H54 (cell line): ENCODE measurements around the gene PRRC2B.

Source experiments
- DNase-seq: peaks from one replicate; pipeline ENCODE4 v3.0.0; 2011; ENCODE audit warnings: low spot score, mixed read lengths; ENCODE audit not compliant: insufficient read length
- FAIRE-seq: peaks from 3 replicates; lab custom pipeline; 2011; peaks lifted over from hg19 to GRCh38; lab: Jason Lieb, UNC
- POLR2A ChIP-seq: IDR thresholded peaks from 2 replicates; pipeline ENCODE4 v1.6.1; 2011; ENCODE audit warnings: low read depth, mild to moderate bottlenecking, low read length

The PRRC2B gene

DNA sequence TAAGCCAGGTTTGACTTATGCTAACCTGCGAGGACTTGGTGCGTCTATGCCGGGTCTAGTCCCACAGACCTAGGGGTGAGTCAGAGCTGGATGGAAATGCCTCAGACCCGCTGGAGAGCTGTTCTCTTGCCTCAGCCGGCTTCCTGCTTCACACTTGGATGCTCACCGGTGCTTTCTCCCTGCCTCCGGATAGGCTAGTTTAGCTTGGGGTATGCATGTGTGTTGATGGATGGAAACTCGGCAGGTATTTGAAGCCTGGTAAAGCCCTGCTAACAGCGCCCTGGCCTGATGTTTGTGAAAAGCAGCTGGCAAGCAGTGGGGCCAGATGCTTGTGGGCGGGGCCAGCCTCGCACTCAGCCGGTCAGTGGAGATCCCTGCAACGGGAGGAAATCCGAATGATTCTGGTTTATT lies 29.3 kb downstream of the PRRC2B start:
- TF ChIP-seq POLR2A, result no peak
- DNase-seq, result peak; percentile 30
- peak; percentile 84 for FAIRE-seq

DNA sequence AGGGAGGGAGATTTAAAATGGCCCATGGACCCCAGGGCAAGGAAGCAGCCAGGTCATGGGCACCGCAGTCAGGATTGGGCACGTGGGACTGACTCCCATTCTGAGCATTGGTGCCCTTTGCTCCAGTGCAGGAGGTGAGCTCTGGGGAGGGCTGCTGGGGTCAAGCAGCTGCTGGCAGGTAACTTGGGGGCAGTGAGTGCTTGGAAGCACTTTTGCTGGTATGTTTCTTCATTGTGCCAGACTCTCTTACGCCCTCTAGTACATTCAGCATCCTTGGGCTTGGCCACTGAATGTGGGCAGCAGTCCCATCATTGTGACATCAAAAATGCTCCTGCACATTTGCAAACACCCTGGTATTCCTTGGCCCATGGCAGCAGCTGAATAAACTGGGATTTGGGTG lies 32.7 kb downstream of the PRRC2B start:
- no peak for FAIRE-seq
- no peak for DNase-seq
- no peak for TF ChIP-seq POLR2A

DNA sequence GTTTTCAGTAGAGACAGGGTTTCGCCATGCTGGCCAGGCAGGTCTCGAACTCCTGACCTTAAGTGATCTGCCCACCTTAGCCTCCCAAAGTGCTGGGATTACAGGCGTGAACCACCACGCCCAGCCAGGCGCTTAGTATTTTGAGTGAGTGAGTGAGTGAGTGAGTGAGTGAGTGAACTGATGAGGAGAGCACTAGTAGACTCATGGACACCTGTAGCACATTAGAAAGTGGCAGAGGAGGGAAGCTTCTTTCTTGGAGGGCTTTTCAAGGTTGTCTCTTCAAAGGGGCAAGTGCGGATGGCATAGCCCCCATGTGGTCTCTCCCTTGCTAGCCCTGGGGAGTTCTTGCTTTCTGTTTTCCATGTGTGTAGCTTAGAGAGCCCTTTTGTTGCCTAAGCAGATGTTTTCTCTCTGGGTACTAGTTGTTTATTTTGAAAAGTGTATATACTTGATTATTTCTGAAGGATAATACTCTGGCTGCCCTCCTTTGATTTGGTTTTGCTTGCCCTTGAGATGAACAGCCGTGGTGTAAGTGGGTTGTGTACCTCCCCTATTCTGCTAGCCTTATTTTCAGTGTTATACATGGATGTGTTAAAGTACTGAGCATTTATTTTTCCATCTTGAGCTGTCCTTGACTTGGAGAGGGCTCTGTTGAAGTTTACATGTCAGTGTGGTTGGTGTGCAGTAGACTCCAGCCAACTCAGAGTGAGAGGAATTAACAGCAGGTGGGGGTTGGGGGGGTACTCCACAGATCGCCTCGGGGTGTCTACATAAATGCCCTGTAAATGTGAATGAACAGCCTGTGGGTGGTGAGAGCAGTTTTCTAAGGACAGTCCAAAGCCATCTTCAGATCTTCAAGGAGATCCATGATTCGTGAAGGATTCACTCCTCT lies 35.5 kb downstream of the PRRC2B start:
- TF ChIP-seq POLR2A, result no peak
- DNase-seq (no peak), FAIRE-seq (no peak)

DNA sequence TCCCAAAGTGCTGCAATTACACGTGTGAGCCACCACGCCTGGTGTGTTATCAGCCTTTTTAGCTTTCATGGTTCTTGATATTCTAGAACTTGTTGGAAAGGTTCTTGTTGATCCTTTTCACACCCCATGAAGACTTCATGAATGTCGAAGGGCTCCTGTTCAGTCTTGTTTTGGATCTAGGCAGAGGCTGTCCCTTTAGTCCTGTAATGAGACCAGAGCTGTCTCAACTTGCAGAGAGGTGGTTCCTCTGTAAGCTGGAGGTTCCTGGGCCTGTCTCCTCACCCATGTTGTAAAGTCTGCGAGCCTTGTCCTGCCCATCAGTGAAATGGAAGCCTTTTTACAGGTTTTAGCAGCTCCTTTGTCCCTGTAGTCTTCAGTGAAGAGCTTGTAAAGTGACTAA lies 38.2 kb downstream of the PRRC2B start:
- FAIRE-seq, result no peak
- no peak for TF ChIP-seq POLR2A
- DNase-seq, result no peak

DNA sequence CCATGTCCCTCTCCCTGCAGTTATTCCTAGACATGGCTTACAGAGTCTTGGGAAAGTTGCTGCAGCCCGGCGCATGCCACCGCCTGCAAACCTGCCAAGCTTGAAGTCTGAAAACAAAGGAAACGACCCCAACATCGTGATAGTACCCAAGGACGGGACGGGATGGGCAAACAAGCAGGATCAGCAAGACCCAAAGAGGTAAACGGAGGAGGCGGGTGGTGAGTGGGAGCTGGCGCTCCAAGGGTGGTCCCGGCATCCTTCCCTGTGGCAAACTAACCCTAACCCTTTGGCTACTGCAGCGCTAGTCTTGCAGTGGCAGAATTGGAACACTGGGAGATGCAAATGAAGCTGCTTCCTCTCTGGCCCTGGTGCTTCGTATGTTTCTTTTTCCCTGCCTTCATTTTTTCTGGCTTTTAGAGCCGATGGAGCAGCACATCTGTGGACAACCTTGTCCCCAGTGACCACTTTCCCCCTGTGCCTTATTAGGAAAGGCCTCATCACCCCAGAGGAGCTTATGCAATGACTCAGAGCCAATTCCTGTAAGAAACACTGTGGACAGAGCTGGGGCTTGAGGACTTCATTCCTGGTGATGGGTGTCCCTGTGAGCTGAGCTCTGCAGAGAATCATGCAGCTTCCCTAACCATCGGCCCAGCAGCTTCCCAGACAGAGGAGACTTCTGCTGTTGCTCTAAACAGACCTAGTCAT lies 38.9 kb downstream of the PRRC2B start:
- DNase-seq (no peak), FAIRE-seq (no peak)
- TF ChIP-seq POLR2A, result no peak

DNA sequence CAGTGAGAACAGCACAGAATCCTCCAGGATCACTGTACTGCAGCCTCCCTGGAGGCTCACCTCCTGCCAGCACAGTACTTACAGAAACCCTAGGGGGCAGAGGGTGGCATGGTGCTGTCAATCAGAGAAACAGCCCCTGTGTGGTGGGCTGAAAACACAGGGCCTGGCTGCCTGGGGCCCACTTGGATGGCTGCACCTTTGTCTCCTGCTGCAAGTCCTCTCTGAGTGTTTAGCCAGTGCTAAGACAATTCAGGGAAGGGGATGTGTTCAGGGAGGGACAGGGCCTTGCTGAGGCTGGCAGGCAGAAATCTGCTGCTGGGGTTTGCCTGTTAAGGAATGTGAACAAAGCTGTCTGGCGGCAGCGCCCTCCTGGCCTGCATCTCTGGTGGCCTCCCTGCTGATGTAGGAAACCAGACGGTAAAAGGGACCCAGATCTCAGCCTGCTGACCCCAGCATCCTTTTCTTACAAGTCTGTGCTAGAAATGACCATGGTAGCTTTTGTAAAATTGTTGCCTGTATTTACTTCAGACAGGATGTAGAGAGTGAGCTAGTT lies 39.5 kb downstream of the PRRC2B start:
- no peak for DNase-seq
- no peak for TF ChIP-seq POLR2A
- FAIRE-seq, result no peak

DNA sequence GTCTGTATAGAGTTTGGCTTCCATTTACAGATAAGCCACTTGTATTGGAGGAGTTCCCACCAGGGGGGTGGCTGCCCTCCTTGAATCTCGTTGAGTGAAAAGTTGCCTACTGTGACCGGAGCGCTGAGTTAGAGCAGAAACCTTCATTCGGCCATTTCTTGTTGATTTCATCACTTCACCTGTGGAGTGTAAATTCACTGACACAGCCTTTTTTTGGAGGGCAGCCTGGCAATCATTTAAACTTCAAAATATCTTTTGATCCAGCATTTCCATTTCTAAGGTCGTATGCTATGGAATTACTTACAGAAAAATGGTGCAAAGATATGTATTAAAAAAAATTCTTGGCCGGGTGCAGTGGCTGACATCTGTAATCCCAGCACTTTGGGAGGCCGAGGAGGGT lies 40.8 kb downstream of the PRRC2B start:
- no peak for TF ChIP-seq POLR2A
- no peak for DNase-seq
- FAIRE-seq, result no peak

DNA sequence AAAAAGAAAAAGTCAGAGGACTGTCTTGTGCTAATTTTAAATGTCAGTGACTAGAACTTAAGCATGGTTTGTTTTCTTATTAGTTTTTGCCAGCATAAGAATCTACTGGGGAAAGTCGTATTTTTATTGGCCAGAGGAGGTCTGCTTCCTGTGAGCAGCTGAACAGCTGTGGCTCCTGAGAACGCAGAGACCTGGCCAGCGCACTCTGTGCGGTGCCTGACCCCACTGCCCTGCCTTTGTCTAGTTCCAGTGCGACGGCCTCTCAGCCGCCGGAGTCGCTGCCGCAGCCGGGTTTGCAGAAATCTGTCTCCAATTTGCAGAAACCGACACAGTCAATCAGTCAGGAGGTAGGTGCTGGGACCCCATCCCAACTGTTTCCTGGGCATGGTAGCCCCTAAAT lies 42.5 kb downstream of the PRRC2B start:
- no peak for FAIRE-seq
- no peak for TF ChIP-seq POLR2A
- no peak for DNase-seq

DNA sequence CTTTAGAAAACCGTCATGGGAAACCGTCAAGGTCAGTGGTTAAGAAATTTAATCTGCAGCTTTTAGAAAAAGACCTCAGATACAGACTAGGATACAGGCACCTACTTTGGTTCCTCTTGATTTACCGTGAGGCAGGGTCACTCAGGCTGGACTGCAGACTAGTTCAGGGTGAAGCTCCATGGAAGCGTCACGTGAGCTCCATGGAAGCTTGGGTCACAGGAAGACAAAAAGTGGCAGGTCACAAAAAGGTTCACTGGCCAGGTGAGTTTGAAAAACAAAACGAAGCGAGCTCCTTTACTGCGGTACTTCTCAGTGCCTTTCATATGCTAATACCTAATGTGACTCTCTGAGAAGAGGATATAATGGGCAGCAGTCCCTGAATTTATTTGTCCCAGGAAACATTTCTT lies 43.0 kb downstream of the PRRC2B start:
- no peak for DNase-seq
- TF ChIP-seq POLR2A, result no peak
- no peak for FAIRE-seq

DNA sequence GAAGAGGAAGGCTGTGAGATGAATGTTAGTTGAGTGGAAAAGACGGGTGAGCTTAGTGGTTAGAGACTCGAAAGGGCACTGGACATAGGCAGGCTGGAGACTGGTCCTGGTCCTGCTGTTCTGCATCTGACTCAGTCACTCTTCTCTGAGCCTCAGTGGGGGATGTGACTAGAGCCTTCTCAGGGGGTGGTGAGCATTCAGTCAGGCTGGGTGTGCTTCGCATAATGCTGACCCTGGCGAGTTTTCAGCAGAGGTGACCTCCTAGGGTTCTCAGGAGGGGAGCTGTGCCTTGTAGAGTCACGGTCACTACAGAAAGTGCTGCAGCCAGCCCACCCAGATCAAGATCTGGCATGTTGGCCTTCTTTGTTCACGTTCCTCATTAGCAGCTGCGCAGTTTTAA lies 44.3 kb downstream of the PRRC2B start:
- FAIRE-seq, result no peak
- DNase-seq, result no peak
- TF ChIP-seq POLR2A, result no peak

DNA sequence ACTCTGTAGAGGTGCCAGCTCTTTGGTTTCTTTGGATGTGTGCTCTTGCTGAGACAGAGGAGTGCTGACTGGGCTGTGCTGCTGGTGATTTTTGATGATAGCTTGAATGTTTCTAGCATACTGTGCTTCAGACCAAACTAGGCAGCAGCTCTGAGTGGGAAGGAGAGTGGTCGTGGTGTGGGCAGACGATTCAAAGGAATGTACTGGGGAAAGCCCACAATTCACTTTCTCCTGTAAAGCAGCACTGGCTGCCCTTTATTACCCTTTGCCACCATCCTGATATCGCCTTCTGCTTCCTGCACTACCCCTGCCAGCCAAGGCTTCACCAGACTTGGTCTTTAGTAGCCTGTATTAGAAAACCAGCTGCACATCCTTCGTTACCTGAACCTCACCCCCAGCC lies 45.3 kb downstream of the PRRC2B start:
- no peak for TF ChIP-seq POLR2A
- DNase-seq, result no peak
- FAIRE-seq, result no peak

DNA sequence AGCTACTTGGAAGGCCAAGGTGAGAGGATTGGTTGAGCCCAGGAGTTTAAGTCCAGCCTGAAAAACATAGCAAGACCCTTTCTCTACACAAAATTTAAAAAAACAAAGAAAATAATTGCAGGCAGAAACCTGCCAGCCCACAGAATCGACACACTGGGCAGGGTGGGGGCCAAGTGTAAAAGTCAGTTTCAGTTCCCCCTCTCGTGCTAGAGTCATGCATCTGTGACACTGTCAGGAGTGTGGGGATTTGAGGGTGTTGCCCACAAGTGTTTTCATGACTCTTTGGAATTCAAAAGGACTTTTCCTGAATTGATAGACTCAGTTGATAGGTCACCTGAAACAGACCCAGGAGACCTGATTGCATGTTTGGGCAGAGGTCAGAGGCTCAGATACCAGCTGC lies 47.6 kb downstream of the PRRC2B start:
- DNase-seq (no peak), FAIRE-seq (no peak)
- TF ChIP-seq POLR2A, result no peak

DNA sequence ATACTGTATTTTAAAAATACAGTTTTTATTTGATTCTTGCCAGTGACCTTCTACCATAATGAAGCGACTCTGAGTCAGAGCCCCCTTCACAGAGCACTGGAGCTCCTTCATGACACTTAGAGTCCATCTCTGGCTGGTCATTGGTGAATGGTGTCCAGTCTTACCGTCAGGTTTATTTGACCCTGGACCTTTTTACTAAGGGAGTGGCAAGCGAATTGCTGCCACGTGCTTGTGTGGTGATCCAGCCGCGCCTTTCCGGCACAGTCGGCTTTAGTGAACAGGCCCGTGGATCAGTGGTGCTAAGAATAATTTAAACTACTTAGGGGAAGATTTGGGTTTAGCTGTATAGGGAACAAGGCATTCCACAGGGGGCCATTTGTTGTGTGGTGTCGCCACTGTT lies 48.5 kb downstream of the PRRC2B start:
- no peak for DNase-seq
- no peak for TF ChIP-seq POLR2A
- no peak for FAIRE-seq

DNA sequence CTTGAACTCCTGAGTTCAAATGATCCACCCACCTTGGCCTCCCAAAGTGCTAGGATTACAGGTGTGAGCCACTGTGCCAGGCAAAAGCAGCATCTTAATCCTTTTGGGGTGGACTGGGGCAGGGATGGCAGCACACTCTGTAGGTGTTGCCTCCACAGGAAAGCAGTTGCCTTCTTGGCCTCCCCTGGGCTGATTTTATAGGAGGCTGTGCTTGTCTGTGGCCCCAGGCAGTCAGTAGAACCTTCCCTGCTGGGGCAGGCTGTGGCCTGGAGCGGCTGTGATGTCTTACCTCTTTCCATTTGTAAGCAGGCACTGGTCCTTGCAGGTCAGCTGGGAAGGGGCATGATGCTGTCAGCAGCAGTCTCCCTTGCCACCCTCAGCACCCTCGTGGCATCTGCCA lies 49.8 kb downstream of the PRRC2B start:
- TF ChIP-seq POLR2A, result no peak
- FAIRE-seq (no peak), DNase-seq (no peak)
